HG03432 (cell line): ENCODE data around the gene ARHGEF18.
"Not testable (repeated sequence)": the region's sequence is repeated elsewhere in the genome, so short reads cannot be mapped to it uniquely, and the experiment has no call there.

ENCODE experiments used
- ATAC-seq: cut with Tn5 transposase; IDR thresholded peaks from one replicate; pipeline ENCODE4 v1.9.1; 2021; ENCODE audit warnings: mild to moderate bottlenecking, moderate library complexity; ENCODE audit not compliant: unreplicated experiment

The ARHGEF18 gene

GRCh38 chr19:7348587-7349230 lies at the start of gene ARHGEF18:
TSS of gene ARHGEF18 (plus strand) at chr19:7348937. CDS start at chr19:7362891, 13,954 bp downstream.
- ATAC-seq = no peak

GRCh38 chr19:7301525-7301924 lies 47.2 kb upstream of the ARHGEF18 start:
- no peak for ATAC-seq

- no peak for ATAC-seq
Observed at GRCh38 chr19:7303470-7303869, 45.3 kb upstream of the ARHGEF18 start.

- no peak for ATAC-seq
Observed at GRCh38 chr19:7304200-7304599, 44.5 kb upstream of the ARHGEF18 start.

GRCh38 chr19:7307590-7308218 lies 41.0 kb upstream of the ARHGEF18 start:
- ATAC-seq = no peak

DNA sequence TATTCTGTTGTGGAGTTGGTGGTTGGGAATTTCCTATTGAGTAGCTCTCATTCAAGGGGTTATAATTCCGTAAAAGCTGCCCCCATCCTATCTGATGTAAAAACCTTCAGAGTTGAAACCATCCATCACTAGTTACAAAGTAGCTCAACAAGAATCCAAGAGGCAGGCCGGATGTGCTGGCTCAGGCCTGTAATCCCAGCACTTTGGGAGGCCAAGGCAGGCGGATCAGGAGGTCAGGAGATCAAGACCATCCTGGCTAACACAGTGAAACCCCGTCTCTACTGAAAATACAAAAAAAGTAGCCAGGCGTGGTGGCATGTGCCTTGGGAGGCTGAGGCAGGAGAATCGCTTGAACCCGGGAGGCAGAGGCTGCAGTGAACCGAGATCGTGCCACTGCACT lies 40.4 kb upstream of the ARHGEF18 start:
- ATAC-seq = not testable (repeated sequence)

- ATAC-seq = no peak
Observed at GRCh38 chr19:7311911-7312310, 36.8 kb upstream of the ARHGEF18 start.

DNA sequence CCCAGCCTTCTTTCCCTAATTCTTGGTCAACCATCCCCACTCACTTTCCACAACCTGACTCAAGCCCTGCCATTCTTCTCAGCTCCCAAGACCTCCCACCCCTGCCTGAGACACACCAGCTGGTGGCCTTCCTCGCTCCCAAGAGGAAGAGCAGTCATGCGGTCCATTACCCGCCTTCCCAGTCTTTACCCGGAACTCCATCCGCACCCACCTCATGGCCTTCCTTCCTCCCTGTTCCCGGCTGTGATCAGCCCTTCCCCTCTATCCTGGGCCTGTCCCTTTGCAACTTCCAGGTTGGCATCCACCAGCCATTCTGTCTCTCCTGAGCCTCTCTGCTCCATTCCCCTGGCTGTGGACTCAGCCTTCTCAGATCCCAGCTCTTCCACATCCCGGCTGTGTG lies 35.9 kb upstream of the ARHGEF18 start:
- no peak for ATAC-seq

GRCh38 chr19:7318176-7318575 lies 30.6 kb upstream of the ARHGEF18 start:
- no peak for ATAC-seq

GRCh38 chr19:7326105-7326877 lies 22.4 kb upstream of the ARHGEF18 start:
- ATAC-seq = no peak

DNA sequence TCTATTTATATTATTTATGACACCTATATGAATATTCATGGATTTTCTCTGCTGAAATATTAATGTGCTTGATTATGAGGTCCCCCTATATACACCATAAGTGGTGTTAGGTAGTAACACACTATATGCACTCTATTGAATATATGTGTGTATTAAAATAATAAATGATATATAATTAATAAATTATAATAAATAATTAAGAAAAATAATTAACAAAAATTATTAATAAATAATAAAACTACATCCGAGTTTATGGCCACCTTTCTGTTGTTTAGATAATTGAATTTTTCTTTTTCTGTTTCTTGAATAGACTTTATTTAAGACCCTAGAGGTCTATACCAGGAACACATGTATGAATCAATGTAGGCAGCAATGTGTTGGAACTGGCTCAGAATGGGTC lies 20.9 kb upstream of the ARHGEF18 start:
- ATAC-seq = no peak

DNA sequence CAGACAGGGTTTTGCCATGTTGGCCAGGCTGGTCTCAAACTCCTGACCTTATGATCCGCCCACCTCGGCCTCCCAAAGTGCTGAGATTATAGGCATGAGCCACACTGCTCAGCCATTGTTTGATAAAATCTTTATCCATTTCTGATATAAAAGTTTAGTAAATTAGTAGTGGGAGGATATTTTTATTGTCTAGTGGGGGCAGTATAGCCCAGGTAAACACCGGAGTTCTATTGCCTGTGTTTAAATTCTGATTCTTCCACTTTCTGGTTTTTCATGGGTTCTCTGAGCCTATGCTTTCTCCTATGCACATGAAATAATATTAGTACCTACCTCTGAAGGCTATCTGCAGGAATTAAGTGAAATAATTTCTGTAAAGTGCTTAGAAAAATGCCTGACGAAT lies 20.1 kb upstream of the ARHGEF18 start:
- no peak for ATAC-seq

GRCh38 chr19:7331446-7331845 lies 17.3 kb upstream of the ARHGEF18 start:
- no peak for ATAC-seq

DNA sequence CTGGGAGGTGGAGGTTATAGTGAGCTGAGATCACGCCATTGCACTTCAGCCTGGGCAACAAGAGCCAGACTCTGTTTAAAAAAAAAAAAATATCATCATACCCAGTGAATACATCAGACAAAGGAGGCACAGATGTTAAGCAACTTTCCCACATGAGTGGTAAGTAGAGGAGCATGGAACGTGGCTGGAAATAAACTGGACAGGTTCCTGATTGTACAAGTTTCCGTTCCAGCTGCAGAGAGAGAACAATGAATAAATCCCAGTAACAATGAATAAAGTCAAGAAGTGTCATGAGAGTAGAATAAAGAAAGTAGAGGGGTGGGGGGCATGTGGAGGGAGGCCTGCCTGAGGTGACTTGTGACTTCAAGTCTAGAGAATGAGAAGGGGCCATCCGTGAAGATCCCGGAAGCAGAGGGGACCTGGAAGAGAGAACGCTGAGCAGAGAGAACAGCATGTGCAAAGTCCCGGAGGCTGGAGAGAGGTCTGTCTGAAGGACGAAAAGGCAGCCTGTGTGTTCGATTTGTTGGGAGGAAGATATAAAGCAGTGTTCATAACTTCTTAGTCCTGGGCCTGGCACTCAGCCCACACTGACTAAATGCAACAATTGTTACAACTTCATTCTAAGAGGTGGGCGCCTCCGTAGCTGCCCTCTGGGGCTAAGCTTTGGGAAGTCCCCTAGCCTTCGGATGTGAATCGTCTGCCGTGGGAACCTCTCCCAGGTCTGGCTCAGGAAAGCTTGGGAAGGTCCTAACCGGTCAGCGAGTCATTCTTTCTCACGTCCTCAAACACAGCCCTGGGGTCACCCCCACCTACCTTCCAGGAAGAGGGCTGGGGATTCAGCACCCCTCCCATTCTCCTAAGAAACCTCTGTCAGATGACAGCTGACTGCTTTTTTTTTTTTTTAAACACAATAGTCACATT lies 15.3 kb upstream of the ARHGEF18 start:
- no peak for ATAC-seq

DNA sequence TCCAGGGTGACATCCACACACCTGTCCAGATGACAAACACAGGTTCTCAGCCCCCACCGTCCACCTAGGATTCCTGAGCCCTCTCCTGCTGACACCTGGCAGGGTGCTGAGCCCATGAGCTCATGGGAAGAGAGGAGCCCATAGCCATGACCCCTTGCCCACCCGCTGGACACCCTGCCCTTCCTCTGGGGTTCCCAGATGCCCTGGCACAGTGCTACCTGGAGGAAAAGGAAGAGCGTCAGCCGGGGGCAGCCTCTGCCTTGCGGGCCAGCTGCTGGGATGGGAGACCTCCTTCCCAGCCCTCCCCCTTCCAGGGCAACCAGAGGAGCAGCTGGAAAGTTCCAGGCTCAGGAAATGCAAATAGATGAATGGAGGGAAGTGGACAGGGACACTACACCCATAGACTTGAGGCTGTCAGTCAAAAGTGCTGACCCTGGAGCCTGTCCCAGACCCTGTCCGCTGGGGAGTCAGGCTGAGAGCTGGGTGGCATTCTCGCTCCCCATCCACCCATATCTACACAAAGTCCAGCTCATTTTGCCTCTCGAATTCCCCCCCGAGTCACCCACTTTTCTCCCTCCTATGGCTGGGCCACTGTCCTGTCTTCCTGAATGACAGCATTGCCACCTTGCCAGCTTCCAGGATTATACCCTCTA lies 12.3 kb upstream of the ARHGEF18 start:
- no peak for ATAC-seq

- ATAC-seq = peak; percentile 71
Observed at GRCh38 chr19:7337380-7338194, 11.2 kb upstream of the ARHGEF18 start.

DNA sequence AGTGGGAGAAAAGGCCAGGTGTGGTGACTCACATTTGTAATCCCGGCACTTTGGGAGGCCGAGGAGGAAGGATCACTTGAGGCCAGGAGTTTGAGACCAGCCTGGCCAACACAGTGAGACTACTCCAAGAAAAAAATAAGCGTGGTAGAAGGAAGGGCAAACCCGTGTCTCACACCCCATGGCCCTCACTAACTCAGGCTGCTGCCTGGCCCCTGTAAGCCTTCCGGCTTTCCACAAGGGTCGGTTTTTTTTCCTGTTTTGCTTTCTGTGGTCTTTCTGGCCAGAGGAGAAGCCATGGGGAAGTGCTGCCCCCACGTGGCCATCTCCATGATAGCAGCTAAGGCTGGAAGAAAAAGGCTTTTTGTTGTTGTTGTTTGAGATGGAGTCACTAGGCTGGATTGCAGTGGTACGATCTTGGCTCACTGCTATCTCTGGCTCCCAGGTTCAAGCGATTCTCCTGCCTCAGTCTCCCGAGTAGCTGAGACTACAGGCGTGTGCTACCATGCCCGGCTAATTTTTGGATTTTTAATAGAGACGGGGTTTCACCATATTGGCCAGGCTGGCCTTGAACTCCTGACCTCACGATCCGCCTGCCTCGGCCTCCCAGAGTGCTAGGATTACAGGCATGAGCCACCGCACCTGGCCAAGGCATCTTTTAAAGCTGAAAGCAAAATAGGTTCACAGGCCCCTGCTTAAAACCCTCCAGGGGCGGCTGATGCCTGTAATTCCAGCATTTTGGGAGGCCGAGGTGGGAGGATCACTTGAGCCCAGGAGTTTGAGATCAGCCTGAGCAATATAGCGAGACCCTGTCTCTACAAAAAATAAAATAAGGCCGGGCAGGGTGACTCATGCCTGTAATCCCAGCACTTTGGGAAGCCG lies 7.5 kb upstream of the ARHGEF18 start:
- no peak for ATAC-seq

GRCh38 chr19:7342143-7342542 lies 6.6 kb upstream of the ARHGEF18 start:
- ATAC-seq = no peak
